ENCODE data around the gene FARSB.

Gene FARSB

GRCh38 chr2:222655787-222656525, at the start of gene FARSB (continued):
- TF ChIP-seq ELK4 (IDR thresholded peaks at IDR 0.05; ENCODE audit: borderline replicate concordance, low read depth, low read length), result no peak
- no peak for TF ChIP-seq ZNF692 (tag by site-specific recombination; IDR thresholded peaks at IDR 0.05)
- TF ChIP-seq ZNF529 (tag by site-specific recombination; IDR thresholded peaks at IDR 0.05; ENCODE audit: insufficient replicate concordance), result no peak
- no peak for TF ChIP-seq ZSCAN23 (tag by site-specific recombination; IDR thresholded peaks at IDR 0.05)

GRCh38 chr2:222703886-222704285, 48.0 kb upstream of the FARSB start:
- H3K4me1 ChIP-seq (ENCODE audit: control insufficient read depth, insufficient read depth, low read length), result no peaks in the 10 kb centered on the region
- H3K27ac ChIP-seq (ENCODE audit: extremely low read depth, low read depth, low read length), result no peak overlapping the region
- POLR2A ChIA-PET, result no interaction called here

GRCh38 chr2:222703091-222703490, 47.2 kb upstream of the FARSB start:
- Histone ChIP-seq H3K9me3 (ENCODE audit: control insufficient read depth, insufficient read depth, low read depth, low read length) (no peaks in the 10 kb centered on the region), H3K4me1 (ENCODE audit: control insufficient read depth, insufficient read depth, low read length) (no peaks in the 10 kb centered on the region), H3K27ac (ENCODE audit: extremely low read depth, low read depth, low read length) (no peak overlapping the region), H3K36me3 (ENCODE audit: control insufficient read depth in 2 of 2, insufficient read depth in 1 of 2, low read length in 2 of 2) (no peaks in the 10 kb centered on the region), H3K4me3 (ENCODE audit: low read depth, low read length) (no peak overlapping the region)
- POLR2A ChIA-PET, result no interaction called here
- no peak for TF ChIP-seq MEIS1 (CRISPR knock-in tag; IDR thresholded peaks at IDR 0.05; ENCODE audit: borderline replicate concordance)
- TF ChIP-seq ZFP3 (tag by site-specific recombination; IDR thresholded peaks at IDR 0.05; ENCODE audit: low read depth), result no peak
- no peak for TF ChIP-seq ZNF112 (tag by site-specific recombination; IDR thresholded peaks at IDR 0.05)
- no peak for TF ChIP-seq ZNF692 (tag by site-specific recombination; IDR thresholded peaks at IDR 0.05)
- no peak for TF ChIP-seq ZNF639 (tag by site-specific recombination; IDR thresholded peaks at IDR 0.05)
- TF ChIP-seq ZNF549 (tag by site-specific recombination; IDR thresholded peaks at IDR 0.05), result no peak
- no peak for TF ChIP-seq ZNF658 (tag by site-specific recombination; IDR thresholded peaks at IDR 0.05)
- no peak for TF ChIP-seq CTCF (tag by site-specific recombination; IDR thresholded peaks at IDR 0.05)
- no peak for TF ChIP-seq ZFP37 (tag by site-specific recombination; IDR thresholded peaks at IDR 0.05)
- TF ChIP-seq ZNF654 (tag by site-specific recombination; IDR thresholded peaks at IDR 0.05; ENCODE audit: low read depth), result no peak
- CTCF ChIA-PET, result interaction anchor here (0.5 to 2.8 kb wide), 9 partner anchors 10 to 237 kb away, joined by 3 to 7 read pairs (median 4); no protein-coding TSS in a partner anchor

More at GRCh38 chr2:222703886-222704285, 48.0 kb upstream of the FARSB start:
- Histone ChIP-seq H3K9me3 (ENCODE audit: control insufficient read depth, insufficient read depth, low read depth, low read length) (no peaks in the 10 kb centered on the region), H3K36me3 (ENCODE audit: control insufficient read depth in 2 of 2, insufficient read depth in 1 of 2, low read length in 2 of 2) (no peaks in the 10 kb centered on the region), H3K4me3 (ENCODE audit: low read depth, low read length) (no peak overlapping the region)
- CTCF ChIA-PET, result interaction anchor here (0.6 to 2.8 kb wide), 10 partner anchors 11 to 398 kb away, joined by 3 to 7 read pairs (median 4); no protein-coding TSS in a partner anchor
- no peak for TF ChIP-seq ZNF529 (tag by site-specific recombination; IDR thresholded peaks at IDR 0.05; ENCODE audit: insufficient replicate concordance)
- no peak for TF ChIP-seq ZNF18 (tag by site-specific recombination; IDR thresholded peaks at IDR 0.05)
- no peak for TF ChIP-seq MEIS1 (CRISPR knock-in tag; IDR thresholded peaks at IDR 0.05; ENCODE audit: borderline replicate concordance)
- no peak for TF ChIP-seq ZNF223 (tag by site-specific recombination; IDR thresholded peaks at IDR 0.05)
- TF ChIP-seq ZNF426 (tag by site-specific recombination; IDR thresholded peaks at IDR 0.05), result no peak

All from HEK293 (cell line).